HL-60 (cell line): ENCODE data around the gene SECTM1.

Experiments used
- DNase-seq, 2 experiments: peaks; one replicate each; pipeline ENCODE4 v3.0.0-alpha.2; 2010 to 2020; ENCODE audit warnings: low read depth in 1 of 2, low spot score in 1 of 2
- H3K27ac ChIP-seq: fragments of 250-450 bp; sonication (Bioruptor Pico); replicated peaks from 2 replicates; pipeline ENCODE4 v1.5.1; 2020; ENCODE audit warnings: mild to moderate bottlenecking, moderate library complexity
- H3K27me3 ChIP-seq: fragments of 250-450 bp; sonication (Bioruptor Pico); 2 replicates; pipeline ENCODE4 v1.5.1; 2021; ENCODE audit warnings: mild to moderate bottlenecking, moderate library complexity; ENCODE audit not compliant: insufficient read depth, poor library complexity, severe bottlenecking
- H3K4me3 ChIP-seq: replicated peaks from 2 replicates; pipeline ENCODE4 v1.5.1; 2011; ENCODE audit warnings: mild to moderate bottlenecking, control low read depth, low read length; ENCODE audit not compliant: insufficient read depth
- CTCF ChIP-seq: IDR thresholded peaks from one replicate; pipeline ENCODE4 v1.5.1; 2011; ENCODE audit warnings: low read length, control low read depth, inconsistent platforms; ENCODE audit not compliant: insufficient read depth
- GABPA ChIP-seq: IDR thresholded peaks from 2 replicates; pipeline ENCODE4 v1.6.1; 2012; ENCODE audit warnings: low read depth
- POLR2AphosphoS5 ChIP-seq: IDR thresholded peaks from 2 replicates; pipeline ENCODE4 v1.6.1; 2012; ENCODE audit warnings: low read depth
- SPI1 ChIP-seq: IDR thresholded peaks from 2 replicates; pipeline ENCODE4 v1.6.1; 2012; ENCODE audit warnings: low read depth, mild to moderate bottlenecking, borderline replicate concordance
- TF ChIP-seq, protein P1 (sequence below): IDR thresholded peaks from 2 replicates; pipeline ENCODE4 v1.6.1; 2012; ENCODE audit warnings: low read depth; ENCODE audit not compliant: insufficient replicate concordance

The SECTM1 gene

GRCh38 chr17:82330322-82331239 is 3.0 kb downstream of the SECTM1 start:
- DNase-seq: peak in 1 of 2 experiments; percentile 37
- H3K4me3 ChIP-seq: no peak overlapping the region
- peak; percentile 62; the same call in 1 of the 2 replicates for TF ChIP-seq POLR2AphosphoS5
- TF ChIP-seq CTCF: no peak
- TF ChIP-seq, protein P1, sequence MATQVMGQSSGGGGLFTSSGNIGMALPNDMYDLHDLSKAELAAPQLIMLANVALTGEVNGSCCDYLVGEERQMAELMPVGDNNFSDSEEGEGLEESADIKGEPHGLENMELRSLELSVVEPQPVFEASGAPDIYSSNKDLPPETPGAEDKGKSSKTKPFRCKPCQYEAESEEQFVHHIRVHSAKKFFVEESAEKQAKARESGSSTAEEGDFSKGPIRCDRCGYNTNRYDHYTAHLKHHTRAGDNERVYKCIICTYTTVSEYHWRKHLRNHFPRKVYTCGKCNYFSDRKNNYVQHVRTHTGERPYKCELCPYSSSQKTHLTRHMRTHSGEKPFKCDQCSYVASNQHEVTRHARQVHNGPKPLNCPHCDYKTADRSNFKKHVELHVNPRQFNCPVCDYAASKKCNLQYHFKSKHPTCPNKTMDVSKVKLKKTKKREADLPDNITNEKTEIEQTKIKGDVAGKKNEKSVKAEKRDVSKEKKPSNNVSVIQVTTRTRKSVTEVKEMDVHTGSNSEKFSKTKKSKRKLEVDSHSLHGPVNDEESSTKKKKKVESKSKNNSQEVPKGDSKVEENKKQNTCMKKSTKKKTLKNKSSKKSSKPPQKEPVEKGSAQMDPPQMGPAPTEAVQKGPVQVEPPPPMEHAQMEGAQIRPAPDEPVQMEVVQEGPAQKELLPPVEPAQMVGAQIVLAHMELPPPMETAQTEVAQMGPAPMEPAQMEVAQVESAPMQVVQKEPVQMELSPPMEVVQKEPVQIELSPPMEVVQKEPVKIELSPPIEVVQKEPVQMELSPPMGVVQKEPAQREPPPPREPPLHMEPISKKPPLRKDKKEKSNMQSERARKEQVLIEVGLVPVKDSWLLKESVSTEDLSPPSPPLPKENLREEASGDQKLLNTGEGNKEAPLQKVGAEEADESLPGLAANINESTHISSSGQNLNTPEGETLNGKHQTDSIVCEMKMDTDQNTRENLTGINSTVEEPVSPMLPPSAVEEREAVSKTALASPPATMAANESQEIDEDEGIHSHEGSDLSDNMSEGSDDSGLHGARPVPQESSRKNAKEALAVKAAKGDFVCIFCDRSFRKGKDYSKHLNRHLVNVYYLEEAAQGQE: no peak
- H3K27ac ChIP-seq: no peak overlapping the region
- H3K27me3 ChIP-seq: peaks cover 41% of the 10 kb centered on the region

GRCh38 chr17:82329683-82330321 is 3.8 kb downstream of the SECTM1 start:
- no peak for DNase-seq
- TF ChIP-seq CTCF: no peak
- TF ChIP-seq GABPA: no peak
- no peak for TF ChIP-seq POLR2AphosphoS5
- TF ChIP-seq SPI1: no peak
- TF ChIP-seq, protein P1: no peak
- Histone ChIP-seq H3K27me3 (peaks cover 42% of the 10 kb centered on the region), H3K27ac (no peak overlapping the region), H3K4me3 (no peak overlapping the region)

DNA sequence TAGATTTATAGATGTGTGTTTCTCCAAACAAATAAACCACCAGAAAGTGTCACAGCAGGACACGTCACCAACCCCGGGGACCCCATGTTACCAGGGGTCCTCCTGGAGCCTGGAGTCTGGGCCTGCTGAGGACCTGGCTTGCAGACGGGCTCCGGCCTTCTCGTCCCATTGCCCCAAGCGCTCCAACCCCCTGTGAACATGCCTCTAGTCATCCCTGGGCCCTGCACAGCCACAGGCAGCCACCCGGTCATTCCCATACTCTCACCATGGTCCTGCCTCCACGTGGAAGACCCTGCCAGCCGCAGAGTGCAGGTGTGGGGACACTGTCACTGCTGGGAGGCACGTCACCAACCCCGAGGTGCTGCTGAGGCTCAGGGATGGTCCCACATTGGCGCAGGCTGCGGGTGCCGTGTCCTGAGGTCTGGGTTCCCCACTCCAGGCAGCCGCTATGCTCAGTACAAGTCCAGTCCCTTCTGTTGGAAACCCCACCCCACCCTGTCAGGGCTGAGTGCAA is 4.5 kb downstream of the SECTM1 start:
- DNase-seq: no peak
- H3K27ac ChIP-seq: no peak overlapping the region
- no peak overlapping the region for H3K4me3 ChIP-seq
- peaks cover 41% of the 10 kb centered on the region for H3K27me3 ChIP-seq
- no peak for TF ChIP-seq SPI1
- no peak for TF ChIP-seq GABPA
- TF ChIP-seq, protein P1: no peak
- TF ChIP-seq POLR2AphosphoS5: no peak
- no peak for TF ChIP-seq CTCF
